Cardiac muscle cell (in vitro differentiated cells and primary cell): ENCODE data around the gene ARHGEF37. TPM values are rescaled to one million over a fixed set of nuclear protein-coding genes. Genes with fewer than 3 reads are reported as not detected.

Experiments used
- DNase-seq, 2 donors: peaks; one replicate each; pipeline versions ENCODE4 v3.0.0 to v3.0.0-alpha.2; 2010 to 2017; ENCODE audit warnings: low read depth in 1 of 2, low spot score in 1 of 2
- H3K27ac ChIP-seq: fragments of 200-600 bp; sonication (generic); 2 replicates; pipeline ENCODE4 v1.5.1; 2016
- H3K27me3 ChIP-seq: fragments of 200-600 bp; sonication (generic); 2 replicates; pipeline ENCODE4 v1.6.0; 2016; ENCODE audit warnings: control low read depth
- H3K36me3 ChIP-seq: fragments of 200-600 bp; sonication (generic); 2 replicates; pipeline ENCODE4 v1.5.1; 2016; ENCODE audit warnings: control low read depth
- H3K4me1 ChIP-seq: fragments of 200-600 bp; sonication (generic); 2 replicates; pipeline ENCODE4 v1.8.1; 2017; ENCODE audit warnings: low read depth, mild to moderate bottlenecking, mixed run types
- H3K4me3 ChIP-seq: fragments of 200-600 bp; sonication (generic); 2 replicates; pipeline ENCODE4 v1.5.1; 2016; ENCODE audit warnings: mild to moderate bottlenecking
- H3K9me3 ChIP-seq: fragments of 200-600 bp; sonication (generic); 2 replicates; pipeline ENCODE4 v1.5.1; 2017; ENCODE audit warnings: low read depth, mild to moderate bottlenecking, control low read depth
- CTCF ChIP-seq: IDR thresholded peaks from 2 replicates; pipeline ENCODE4 v1.5.1; 2012; ENCODE audit warnings: low read depth, mild to moderate bottlenecking, low read length
- polyA plus RNA-seq: library from polyadenylated mRNA; unstranded; fragments of >200 nt; fragmentation: Nextera tagmentation; extraction: Ambion mirVana; gene quantifications from 2 replicates; pipeline ENCODE4 v1.2.1, GENCODE V29; 2016
- total RNA-seq: library from RNA; depleted of rRNA; stranded (reverse); fragments of >200 nt; gene quantifications from 2 replicates; pipeline ENCODE4 v1.2.3, GENCODE V29; 2016

ARHGEF37 gene
- total and polyA plus RNA-seq, 2 experiments from 2014 or later: 4.2 to 6.3 TPM

- H3K4me3 ChIP-seq: no peak overlapping the region
- no peak for TF ChIP-seq CTCF
- H3K27me3 ChIP-seq: no peaks in the 10 kb centered on the region
- H3K9me3 ChIP-seq: no peaks in the 10 kb centered on the region
- no peak for DNase-seq
- no peak overlapping the region for H3K27ac ChIP-seq
- peaks cover 27% of the 10 kb centered on the region for H3K4me1 ChIP-seq
- H3K36me3 ChIP-seq: peaks cover 36% of the 10 kb centered on the region
These were observed 39.4 kb upstream of the ARHGEF37 start for GRCh38 chr5:149541893-149542292.

- TF ChIP-seq CTCF: no peak
- no peaks in the 10 kb centered on the region for H3K9me3 ChIP-seq
- H3K27me3 ChIP-seq: no peaks in the 10 kb centered on the region
- peaks cover 38% of the 10 kb centered on the region for H3K36me3 ChIP-seq
- H3K4me3 ChIP-seq: no peak overlapping the region
- H3K27ac ChIP-seq: peak overlapping the region; percentile 75
- peaks cover 36% of the 10 kb centered on the region for H3K4me1 ChIP-seq
- DNase-seq: peak; percentile 13 to 43
These were observed 37.8 kb upstream of the ARHGEF37 start for GRCh38 chr5:149543361-149544027.

- Histone ChIP-seq H3K9me3 (no peaks in the 10 kb centered on the region), H3K27me3 (no peaks in the 10 kb centered on the region), H3K36me3 (peaks cover 39% of the 10 kb centered on the region), H3K4me3 (no peak overlapping the region), H3K4me1 (peaks cover 36% of the 10 kb centered on the region), H3K27ac (peak overlapping the region; percentile 75)
- no peak for TF ChIP-seq CTCF
- no peak for DNase-seq
These were observed 37.3 kb upstream of the ARHGEF37 start for GRCh38 chr5:149544028-149544420.

- Histone ChIP-seq H3K4me1 (peaks cover 27% of the 10 kb centered on the region), H3K36me3 (peaks cover 40% of the 10 kb centered on the region), H3K27ac (peak overlapping the region; percentile 49), H3K9me3 (no peaks in the 10 kb centered on the region), H3K4me3 (no peak overlapping the region), H3K27me3 (no peaks in the 10 kb centered on the region)
- no peak for DNase-seq
- TF ChIP-seq CTCF: no peak
These were observed 36.0 kb upstream of the ARHGEF37 start for GRCh38 chr5:149545327-149545726.

- no peaks in the 10 kb centered on the region for H3K27me3 ChIP-seq
- H3K4me3 ChIP-seq: no peak overlapping the region
- H3K9me3 ChIP-seq: no peaks in the 10 kb centered on the region
- no peak for DNase-seq
- peak overlapping the region; percentile 26 for H3K27ac ChIP-seq
- no peak for TF ChIP-seq CTCF
- H3K36me3 ChIP-seq: peaks cover 40% of the 10 kb centered on the region
- peaks cover 27% of the 10 kb centered on the region for H3K4me1 ChIP-seq
These were observed 34.3 kb upstream of the ARHGEF37 start for GRCh38 chr5:149546974-149547373.
